ENCODE results near the gene PSME3IP1.
"Not testable (repeated sequence)": the region's sequence is repeated elsewhere in the genome, so short reads cannot be mapped to it uniquely, and the experiment has no call there.

PSME3IP1 gene

GRCh38 chr16:57200321-57200720 lies 14.5 kb upstream of the PSME3IP1 start:
- in situ Hi-C loops (cut with MboI; ENCODE audit: low sequenced_read_pairs) = not testable (repeated sequence)

GRCh38 chr16:57196753-57197152 lies 10.9 kb upstream of the PSME3IP1 start:
- in situ Hi-C loops (cut with MboI; ENCODE audit: low sequenced_read_pairs) = no loop called here

GRCh38 chr16:57196286-57196685 lies 10.4 kb upstream of the PSME3IP1 start:
- in situ Hi-C loops (cut with MboI; ENCODE audit: low sequenced_read_pairs) = no loop called here

GRCh38 chr16:57194512-57194911 lies 8.7 kb upstream of the PSME3IP1 start:
- in situ Hi-C loops (cut with MboI; ENCODE audit: low sequenced_read_pairs) = no loop called here

- in situ Hi-C loops (cut with MboI; ENCODE audit: low sequenced_read_pairs) = no loop called here
These were observed 7.1 kb upstream of the PSME3IP1 start for GRCh38 chr16:57192720-57193486.

GRCh38 chr16:57192146-57192545 lies 6.3 kb upstream of the PSME3IP1 start:
- in situ Hi-C loops (cut with MboI; ENCODE audit: low sequenced_read_pairs) = no loop called here

GRCh38 chr16:57191056-57191571 lies 5.3 kb upstream of the PSME3IP1 start:
- in situ Hi-C loops (cut with MboI; ENCODE audit: low sequenced_read_pairs) = no loop called here

- in situ Hi-C loops (cut with MboI; ENCODE audit: low sequenced_read_pairs) = no loop called here
These were observed 4.3 kb upstream of the PSME3IP1 start for GRCh38 chr16:57190136-57190535.

- in situ Hi-C loops (cut with MboI; ENCODE audit: low sequenced_read_pairs) = not testable (repeated sequence)
These were observed 3.7 kb upstream of the PSME3IP1 start for GRCh38 chr16:57189527-57189926.

GRCh38 chr16:57188711-57189002 lies 2.8 kb upstream of the PSME3IP1 start:
- in situ Hi-C loops (cut with MboI; ENCODE audit: low sequenced_read_pairs) = no loop called here

GRCh38 chr16:57187902-57188710 lies 2.3 kb upstream of the PSME3IP1 start:
- in situ Hi-C loops (cut with MboI; ENCODE audit: low sequenced_read_pairs) = not testable (repeated sequence)

GRCh38 chr16:57186872-57187854 lies 1.3 kb upstream of the PSME3IP1 start:
- in situ Hi-C loops (cut with MboI; ENCODE audit: low sequenced_read_pairs) = no loop called here

GRCh38 chr16:57185446-57185944 lies 344 bp downstream of the PSME3IP1 start:
- in situ Hi-C loops (cut with MboI; ENCODE audit: low sequenced_read_pairs) = no loop called here

GRCh38 chr16:57184887-57185445 lies 873 bp downstream of the PSME3IP1 start:
- in situ Hi-C loops (cut with MboI; ENCODE audit: low sequenced_read_pairs) = no loop called here

- in situ Hi-C loops (cut with MboI; ENCODE audit: low sequenced_read_pairs) = no loop called here
These were observed 1.7 kb downstream of the PSME3IP1 start for GRCh38 chr16:57184113-57184512.

- in situ Hi-C loops (cut with MboI; ENCODE audit: low sequenced_read_pairs) = no loop called here
These were observed 6.5 kb downstream of the PSME3IP1 start for GRCh38 chr16:57179215-57179828.

GRCh38 chr16:57178793-57179212 lies 7.0 kb downstream of the PSME3IP1 start:
- in situ Hi-C loops (cut with MboI; ENCODE audit: low sequenced_read_pairs) = no loop called here

GRCh38 chr16:57178196-57178595 lies 7.6 kb downstream of the PSME3IP1 start:
- in situ Hi-C loops (cut with MboI; ENCODE audit: low sequenced_read_pairs) = no loop called here

GRCh38 chr16:57175896-57176295 lies 9.9 kb downstream of the PSME3IP1 start:
- in situ Hi-C loops (cut with MboI; ENCODE audit: low sequenced_read_pairs) = no loop called here

Data from HL-60/S4 treated with phorbol 12-myristate 13-acetate at 8.2 ng/mL for 4 days and 3 days (cell line).